ENCODE measurements around the gene SAP30BP.

GRCh38 chr17:75631353-75631752, 35.8 kb upstream of the SAP30BP start:
- TF ChIP-seq ZFP37 (tag by site-specific recombination; IDR thresholded peaks at IDR 0.05) (no peak), YY1 (tag by site-specific recombination; IDR thresholded peaks at IDR 0.05) (no peak), CTCF (tag by site-specific recombination; IDR thresholded peaks at IDR 0.05) (no peak), ZBTB1 (tag by site-specific recombination; IDR thresholded peaks at IDR 0.05) (no peak), ZBTB7A (tag by site-specific recombination; IDR thresholded peaks at IDR 0.05; ENCODE audit: low read depth) (no peak), ZNF274 (IDR thresholded peaks at IDR 0.05; ENCODE audit: low read length) (no peak), ZNF274 (tag by site-specific recombination; IDR thresholded peaks at IDR 0.05; ENCODE audit: borderline replicate concordance) (no peak), ZNF133 (tag by site-specific recombination; IDR thresholded peaks at IDR 0.05) (no peak), ZNF311 (tag by site-specific recombination; IDR thresholded peaks at IDR 0.05; ENCODE audit: borderline replicate concordance) (no peak), ZNF530 (tag by site-specific recombination; IDR thresholded peaks at IDR 0.05; ENCODE audit: low read depth) (no peak), SP2 (tag by site-specific recombination; IDR thresholded peaks at IDR 0.05) (no peak), ZXDB (tag by site-specific recombination; IDR thresholded peaks at IDR 0.05) (no peak)

Measured in HEK293 (cell line).